Fibroblast of skin of abdomen (primary cell): ENCODE data around the gene XPNPEP2.

Source experiments
- DNase-seq: peaks from one replicate; pipeline ENCODE4 v3.0.0-alpha.2; 2013

The XPNPEP2 gene

DNA sequence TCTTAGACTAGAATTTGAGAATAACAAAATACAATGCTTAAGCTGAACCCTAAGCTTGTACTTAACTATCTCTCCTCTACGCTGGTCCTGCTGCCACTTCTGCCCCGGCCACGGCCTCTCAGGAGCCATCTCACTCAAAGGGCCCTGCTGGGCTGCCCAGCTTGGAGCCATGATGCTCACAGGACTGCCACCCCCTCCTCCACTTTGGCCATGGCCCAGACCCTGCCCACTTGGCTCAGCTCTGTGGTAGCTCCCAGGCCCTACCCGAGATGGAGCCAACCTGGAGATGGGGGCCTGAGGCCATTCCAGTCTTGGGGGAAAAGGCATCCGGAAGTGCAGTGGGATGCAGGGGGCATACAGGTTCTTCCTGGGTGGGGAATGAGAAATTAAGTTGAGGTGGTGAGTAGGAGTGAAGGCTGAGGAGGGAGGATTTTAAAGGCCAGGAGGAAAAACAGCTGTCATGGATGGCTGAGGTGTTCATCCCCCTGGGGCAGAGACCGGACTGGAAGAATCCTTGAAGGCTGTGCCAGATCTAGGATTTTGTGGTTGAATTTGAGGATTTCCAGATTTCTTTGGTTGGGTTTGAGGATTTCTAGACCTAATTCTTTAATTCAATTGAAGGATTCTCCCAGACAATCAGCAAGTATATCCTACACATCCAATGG, 41.8 kb downstream of the XPNPEP2 start:
- DNase-seq, result no peak

DNA sequence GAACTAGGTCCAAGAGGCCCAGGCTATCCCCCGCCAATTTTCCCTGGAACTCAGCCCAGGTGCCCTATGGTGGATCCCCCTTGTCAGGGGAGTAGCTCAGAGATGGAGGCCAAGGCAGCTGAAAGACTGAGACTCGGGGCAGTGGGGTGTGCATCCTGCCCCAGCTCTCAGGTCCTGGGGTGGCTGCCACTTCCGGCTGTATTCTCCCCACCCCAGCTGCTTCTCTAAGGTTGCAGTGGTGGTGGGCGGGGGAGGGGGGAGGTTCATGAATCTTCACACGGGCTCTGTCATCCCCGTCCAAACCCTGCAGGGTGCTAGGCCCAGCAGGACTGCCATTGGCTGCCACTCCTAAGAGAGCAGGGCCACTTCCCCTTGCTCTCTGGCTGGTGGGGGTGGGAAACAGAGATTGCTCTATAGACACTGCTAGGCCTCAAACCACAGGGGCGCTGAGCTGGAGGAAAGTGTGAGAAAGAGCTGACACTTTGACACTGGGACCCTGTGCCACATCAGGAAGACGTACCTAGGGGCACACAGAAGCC, 42.4 kb downstream of the XPNPEP2 start:
- no peak for DNase-seq

DNA sequence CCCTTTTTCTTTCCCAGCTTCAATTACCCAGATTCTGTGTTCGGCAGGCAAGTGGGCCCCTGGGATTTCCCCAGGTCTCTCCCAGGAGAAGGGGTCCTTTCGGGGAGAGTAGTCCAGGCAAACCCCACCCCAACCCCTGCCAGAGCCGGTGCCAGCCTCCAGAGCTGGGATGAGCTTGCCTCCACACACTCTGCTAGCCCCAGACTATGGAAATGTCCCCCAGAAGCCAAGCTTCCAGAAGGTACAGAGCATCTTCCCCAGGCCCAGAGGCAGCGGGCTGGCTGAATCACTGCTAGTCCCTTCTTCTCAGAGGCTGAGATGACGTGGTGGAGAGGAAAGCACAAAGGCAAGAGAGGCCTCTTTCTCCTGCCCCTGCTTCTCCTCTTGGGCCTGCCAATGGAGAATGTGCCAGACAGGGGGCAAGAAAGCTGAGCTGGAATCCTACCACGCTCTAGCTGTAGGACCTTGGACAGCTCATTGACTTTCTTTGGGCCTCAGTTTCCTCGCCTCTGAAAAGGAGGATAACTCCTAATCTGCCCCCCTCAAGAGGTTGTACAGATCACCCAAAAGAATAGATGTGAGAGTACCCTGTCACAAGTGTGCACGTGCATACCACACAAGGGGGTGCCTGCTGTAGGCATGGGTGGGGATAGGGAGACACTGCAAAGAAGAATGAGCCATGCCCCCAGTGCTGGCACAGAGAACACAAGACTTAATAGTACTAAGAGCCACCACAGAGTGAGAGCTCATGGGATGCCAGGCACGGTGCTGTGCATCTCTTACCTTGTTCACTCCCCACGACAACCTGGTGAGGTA, 43.1 kb downstream of the XPNPEP2 start:
- DNase-seq, result no peak

DNA sequence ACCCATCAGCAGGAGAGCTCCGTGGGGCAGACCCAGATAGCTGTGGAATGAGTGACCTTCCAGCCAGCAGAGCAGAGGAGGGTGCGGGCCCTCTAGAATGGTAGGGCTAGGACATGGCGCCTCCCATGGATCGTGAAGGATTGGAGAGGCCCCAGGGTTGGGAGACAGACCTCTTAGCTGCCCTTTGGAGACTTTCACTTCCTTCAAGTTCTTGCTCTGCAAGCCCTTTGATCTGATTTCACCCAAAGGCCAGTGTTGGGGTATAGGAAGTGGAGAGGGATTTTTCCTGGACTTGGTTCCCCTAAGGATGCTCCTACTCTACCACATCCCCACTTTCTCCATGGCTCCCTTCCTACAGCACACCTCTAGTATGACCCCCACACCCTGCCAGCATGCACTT, 43.9 kb downstream of the XPNPEP2 start:
- DNase-seq, result no peak

DNA sequence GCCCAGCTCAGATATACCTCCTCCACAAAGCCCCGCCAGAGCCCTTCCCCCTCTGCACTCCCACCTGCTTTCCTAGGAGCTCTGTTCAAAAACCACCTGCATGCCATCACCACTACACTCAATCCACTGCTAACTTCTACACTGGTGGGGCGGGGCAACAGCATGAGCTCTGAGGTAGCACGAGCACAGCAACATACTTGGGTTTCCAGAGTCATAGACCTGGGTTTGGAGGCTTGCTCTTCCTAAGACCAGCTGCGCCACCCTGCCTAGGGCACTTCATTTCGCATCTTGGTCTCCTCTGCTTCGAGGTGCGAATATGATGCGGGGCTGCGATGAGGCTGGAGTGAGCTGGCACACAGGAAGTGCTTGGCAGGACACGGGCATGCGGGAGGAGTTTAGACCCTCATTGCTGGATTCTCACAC, 44.5 kb downstream of the XPNPEP2 start:
- no peak for DNase-seq

DNA sequence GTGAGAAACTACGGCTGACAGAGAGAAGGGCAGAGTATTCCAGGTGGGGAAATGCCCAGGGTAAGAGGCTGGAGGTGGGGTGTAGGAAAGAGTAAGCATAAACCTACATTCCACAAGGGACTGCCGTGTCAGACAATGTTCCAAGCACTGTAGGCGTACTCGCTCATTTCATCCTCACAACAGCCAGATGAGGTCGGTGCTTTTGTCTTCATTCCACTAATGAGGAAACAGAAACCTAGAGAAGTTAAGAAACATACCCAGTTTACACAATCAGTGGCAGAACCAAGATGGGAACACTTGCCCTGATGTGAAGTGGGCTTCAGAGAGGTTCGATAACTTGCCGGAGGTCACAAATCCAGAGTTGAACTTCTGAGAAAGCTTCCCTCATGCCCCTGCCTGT, 45.6 kb downstream of the XPNPEP2 start:
- no peak for DNase-seq

DNA sequence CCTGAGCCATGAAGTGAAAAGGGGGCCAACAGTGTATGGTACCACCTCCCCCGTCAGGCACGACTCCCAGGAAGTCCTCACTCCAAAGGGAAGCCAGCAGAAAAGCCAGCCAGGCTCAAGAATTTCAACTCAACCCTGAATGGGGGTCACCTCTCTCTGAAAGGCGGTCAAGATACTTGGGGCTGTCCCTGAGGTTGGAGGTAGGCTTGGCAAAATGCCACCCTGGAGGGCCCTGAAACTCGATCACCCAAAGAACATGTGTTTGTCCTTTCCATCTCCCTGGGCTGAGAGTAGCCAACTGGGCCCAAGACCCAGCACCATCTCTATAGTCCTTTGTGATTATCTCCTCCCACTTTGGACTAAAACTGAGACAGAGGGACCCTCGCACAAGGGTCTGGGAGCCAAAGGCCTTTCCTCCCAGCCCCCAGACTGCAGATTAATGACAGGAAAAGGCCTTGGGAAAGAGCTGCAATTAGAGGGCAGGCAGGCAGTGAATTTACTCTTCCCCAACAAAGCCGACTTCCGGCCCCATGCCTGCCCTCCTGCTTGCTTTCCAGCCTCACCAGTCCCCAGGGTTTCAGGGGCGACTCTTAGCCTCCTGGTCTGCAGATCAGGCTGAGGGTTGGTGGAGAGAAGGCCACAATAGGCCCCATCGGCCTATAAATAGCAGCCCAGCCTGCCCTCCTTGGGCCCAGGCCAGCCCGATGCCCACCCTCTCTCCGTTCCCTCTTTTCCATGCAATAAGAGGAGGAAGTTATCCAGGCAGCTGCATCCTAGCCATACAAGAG, 46.6 kb downstream of the XPNPEP2 start:
- DNase-seq, result no peak

DNA sequence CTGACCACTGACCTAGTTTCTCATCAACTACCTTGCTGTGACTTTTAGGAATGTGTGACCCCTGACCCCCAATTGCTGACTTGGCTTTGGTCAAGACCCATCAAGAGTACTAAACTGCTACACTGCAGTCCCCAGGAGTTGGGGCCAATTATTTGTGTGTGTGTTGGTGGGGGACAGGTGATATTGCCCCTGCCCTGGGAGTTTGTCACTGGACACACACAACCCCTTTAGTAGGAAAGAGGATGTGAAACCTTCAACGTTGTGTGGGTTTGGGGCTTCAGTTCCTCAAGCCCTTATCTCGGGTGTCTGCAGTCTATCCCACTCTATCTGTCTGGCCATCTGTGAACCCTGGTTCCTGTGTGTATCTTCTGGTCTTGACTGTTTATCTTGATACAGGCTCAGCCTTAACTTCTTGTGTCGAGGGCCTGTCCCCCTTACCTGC, 47.5 kb downstream of the XPNPEP2 start:
- DNase-seq, result no peak

DNA sequence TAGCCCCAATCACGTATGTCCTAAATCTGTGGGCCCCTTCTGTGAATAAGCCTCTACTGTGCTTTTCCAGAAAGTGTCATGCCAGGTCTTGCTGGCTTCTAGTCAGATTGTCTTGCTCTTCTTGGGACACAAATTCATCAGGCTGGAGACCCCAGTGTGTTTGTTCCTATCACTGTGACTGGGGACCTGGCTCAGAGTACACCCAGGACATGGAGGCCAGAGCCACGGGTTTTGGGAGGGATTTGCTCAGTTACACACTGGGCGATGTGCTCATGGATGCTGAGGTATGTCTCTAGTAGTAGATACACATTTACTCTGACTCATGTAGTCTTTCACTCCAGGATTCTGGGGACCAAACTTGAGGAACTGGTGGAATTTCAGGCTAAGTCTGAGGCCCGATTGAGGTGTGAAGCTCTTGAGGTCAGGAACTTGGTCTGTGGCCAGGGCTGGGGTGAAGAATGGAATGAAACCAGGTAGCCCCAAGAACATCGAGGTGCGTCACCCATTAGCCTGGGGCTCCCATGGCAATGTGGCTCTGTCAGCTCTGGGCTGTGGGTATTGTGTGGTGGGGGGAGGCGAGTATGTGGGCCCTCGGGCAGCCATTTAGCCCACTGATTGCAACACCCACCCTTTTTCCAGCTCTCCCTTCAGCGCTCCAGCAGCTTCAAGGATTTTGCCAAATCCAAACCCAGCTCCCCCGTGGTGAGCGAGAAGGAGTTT, 48.7 kb downstream of the XPNPEP2 start:
- DNase-seq, result no peak

DNA sequence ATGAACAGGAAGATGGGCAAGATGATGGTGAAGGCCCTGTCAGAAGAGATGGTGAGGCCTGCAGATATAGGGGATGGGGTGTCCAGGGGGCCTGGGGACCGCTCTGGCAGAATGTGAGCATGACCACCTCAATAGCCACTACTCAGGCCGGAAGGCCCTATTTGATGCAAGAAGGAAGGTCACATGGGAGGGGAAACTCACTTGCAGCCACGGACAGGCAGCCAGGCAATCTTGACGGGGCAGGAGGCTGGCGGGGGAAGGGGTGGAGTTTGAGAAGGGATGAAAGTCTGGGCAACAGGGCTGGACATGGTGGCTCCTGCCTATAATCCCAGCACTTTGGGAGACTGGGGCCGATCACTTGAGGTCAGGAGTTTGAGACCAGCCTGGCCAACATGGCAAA, 49.7 kb downstream of the XPNPEP2 start:
- DNase-seq, result no peak

DNA sequence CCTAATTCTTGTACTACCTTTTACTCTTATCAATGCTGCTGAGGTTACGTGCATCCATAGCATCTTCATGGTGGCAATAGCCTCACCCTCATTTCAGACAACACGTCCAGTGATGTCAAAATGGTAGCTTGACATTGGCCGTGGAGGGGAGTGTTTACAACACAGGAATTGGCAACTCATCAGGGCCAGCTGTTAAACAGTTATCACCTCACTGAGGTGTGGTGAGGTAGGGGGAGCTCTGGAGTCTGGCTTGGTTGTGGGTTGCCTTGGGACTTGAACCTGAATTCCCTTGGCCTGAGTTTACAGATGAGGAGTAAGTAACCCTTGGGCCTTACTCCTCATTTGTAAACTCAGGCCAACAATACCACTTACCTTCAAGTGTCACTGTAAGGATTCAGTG, 51.4 kb downstream of the XPNPEP2 start:
- no peak for DNase-seq

DNA sequence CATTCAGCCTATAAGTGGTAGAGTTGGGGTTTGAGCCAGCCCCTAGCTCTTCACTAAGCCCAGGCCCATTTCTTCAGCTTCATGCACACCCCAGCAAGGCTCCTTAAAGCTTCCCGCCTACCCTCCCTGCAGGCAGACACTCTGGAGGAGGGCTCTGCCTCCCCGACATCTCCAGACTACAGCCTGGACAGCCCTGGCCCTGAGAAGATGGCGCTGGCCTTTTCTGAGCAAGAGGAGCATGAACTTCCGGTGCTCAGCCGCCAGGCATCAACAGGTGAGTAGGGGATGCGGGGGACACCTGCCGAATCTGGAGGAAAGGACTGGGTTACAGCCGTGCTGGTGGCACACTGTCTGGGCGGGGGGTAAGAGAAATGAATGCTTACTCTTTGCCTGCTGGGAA, 52.0 kb downstream of the XPNPEP2 start:
- no peak for DNase-seq

DNA sequence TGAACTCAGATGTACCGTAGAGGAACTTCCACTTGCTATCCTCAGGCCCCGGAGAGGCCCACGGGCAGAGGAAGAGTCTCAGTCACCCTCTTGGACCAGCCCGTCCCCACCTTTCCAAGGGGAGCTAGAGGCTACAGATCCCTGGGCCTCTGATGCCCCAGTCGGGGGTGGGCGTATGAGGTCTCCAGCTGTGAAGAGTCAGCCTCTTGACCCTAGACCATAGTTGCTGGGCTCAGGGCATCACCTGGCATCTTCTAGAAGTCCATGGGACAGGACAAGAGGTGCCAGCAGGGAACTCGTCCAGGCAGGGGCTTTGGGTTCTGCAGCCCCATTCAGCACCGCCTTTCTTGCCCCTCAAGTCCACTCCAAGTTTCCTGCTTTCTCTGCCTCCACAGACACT, 52.6 kb downstream of the XPNPEP2 start:
- no peak for DNase-seq

DNA sequence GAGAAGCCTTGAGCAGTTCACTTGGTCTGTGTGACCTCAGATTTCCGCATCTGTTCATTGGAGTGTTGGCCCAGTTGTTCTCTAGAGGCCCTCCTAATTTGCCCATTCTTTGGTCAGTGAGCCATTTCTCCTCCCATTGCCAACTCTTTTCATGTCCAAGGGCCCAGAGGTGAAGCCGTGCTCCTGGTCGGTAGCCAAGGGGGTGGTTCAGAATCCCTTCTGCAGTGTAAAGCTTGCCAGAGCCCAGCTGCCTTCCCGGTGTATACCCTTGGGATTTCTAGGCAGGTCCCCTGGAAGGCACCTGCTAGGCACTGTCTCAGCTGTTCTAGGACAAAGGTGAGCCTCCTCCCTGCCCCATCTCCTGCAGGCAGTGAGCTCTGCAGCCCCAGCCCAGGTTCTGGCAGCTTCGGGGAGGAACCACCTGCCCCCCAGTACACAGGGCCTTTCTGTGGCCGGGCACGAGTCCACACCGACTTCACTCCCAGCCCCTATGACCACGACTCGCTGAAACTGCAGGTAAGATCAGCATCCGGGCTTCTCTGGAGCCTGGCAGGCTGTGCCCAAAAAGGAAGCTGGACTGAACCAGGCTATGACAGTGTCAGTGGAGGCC, 53.3 kb downstream of the XPNPEP2 start:
- DNase-seq, result no peak

DNA sequence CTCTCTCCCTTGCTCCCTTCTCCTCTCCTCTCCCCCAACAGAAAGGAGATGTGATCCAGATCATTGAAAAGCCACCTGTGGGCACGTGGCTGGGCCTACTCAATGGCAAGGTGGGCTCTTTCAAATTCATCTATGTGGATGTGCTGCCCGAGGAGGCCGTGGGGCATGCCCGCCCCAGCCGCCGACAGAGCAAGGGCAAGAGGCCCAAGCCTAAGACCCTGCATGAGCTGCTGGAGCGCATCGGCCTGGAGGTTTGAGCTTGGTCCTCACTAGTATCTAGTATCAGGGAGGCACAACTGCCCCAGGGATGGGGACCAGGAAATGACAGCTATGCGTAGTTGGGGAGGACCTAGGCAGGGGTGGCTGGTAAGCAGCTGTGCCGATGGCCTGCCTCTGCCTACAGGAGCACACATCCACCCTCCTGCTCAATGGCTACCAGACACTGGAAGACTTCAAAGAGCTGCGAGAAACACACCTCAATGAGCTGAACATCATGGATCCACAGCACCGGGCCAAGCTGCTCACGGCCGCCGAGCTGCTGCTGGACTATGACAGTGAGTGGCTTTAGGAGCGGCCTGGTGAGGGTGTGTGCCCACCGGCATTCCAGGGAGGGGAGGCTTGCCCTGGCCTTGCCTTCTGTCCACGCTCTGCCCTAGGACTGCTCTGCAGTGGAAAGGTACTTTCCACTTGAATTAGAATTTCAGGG, 54.0 kb downstream of the XPNPEP2 start:
- no peak for DNase-seq

DNA sequence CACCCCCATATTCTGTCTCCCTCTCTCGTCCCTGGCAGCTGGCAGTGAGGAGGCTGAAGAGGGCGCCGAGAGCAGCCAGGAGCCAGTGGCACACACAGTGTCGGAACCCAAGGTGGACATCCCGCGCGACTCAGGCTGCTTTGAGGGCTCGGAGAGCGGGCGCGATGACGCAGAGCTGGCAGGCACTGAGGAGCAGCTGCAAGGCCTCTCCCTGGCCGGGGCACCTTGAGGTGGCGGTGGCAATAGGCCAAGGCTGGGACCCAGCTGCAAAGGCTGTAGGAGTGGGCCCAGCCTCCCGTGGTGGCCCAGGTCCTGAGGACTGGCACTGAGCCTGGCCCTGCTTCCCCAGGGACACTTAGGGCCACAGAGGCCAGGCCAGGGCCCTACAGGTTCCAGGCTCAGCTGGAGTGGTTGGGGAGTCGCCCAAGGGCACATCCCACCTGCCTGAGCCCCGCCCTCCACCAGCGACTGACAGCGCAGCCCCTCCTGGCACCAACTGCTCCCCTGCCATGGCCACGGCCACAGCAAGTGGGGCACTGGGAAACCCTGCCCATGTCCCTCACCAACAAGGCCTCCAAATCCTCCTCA, 54.9 kb downstream of the XPNPEP2 start:
- no peak for DNase-seq

DNA sequence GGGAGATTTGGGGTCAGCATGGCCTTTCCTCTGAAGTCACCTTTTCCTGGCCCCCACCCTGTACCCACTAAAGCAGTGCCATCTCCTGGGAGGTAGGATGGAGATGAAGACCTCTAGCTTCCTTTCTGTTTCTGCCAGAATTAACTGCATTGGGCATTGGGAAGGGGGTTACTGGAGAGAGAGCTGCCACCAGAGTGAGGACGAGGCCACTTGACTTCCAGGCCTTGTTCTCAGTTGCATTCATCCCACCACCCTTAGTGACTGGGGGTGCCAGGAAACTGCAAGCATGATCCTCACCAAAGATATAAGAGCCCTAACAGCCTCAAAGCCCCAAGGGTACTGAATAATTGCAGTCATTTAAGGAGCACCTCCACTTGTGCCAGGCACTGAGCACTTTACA, 56.8 kb downstream of the XPNPEP2 start:
- DNase-seq, result no peak

DNA sequence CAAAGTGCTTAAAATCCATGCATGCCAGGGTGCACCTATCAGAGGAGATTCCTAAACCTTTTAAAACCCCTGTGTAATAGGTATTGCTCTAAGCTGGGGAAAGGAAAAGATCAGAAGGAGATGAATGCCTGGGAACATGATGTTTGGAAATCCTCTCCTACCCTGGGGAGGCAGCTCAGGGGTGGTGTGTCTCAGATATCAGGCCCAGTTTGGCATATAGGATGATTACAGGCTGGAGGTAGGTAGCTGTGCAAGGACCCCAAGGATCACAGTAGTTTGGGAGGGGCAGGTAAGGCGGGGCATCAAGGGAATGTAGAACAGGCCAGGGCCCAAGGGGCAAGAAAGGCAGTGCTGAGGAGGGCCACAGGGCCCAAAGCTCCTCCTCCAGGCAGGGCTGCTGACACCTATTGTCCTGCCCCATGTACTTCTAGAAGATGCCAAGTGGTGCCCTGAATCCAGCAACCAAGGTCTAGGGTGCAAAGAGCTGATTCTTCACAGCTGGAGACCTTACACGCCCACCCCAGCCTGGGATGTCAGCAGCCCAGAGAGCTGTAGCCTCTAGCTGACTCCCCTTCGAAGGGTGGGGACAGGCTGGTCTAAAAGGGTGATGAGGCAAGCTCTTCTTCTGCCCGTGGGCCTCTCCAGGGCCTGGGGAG, 58.6 kb downstream of the XPNPEP2 start:
- DNase-seq, result no peak

DNA sequence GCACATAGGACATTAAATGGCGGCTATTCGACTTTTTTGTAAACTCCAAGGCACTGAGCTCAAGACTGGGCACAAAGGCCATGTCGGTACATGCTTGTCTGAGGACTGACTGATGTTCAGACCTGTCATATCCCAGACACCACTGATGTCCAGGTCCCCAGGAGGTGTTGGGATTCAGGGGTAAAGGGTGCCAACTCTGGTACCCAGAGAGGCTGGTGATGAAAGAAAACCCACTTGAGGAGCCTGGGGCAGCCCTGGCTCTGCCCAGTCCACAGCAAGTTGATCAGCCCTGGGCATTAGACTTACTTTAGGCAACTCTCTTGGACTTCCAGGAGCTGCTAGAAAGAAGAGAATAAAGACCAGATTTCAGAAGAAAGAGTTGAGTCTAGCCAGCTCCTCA, 59.7 kb downstream of the XPNPEP2 start:
- DNase-seq, result no peak

DNA sequence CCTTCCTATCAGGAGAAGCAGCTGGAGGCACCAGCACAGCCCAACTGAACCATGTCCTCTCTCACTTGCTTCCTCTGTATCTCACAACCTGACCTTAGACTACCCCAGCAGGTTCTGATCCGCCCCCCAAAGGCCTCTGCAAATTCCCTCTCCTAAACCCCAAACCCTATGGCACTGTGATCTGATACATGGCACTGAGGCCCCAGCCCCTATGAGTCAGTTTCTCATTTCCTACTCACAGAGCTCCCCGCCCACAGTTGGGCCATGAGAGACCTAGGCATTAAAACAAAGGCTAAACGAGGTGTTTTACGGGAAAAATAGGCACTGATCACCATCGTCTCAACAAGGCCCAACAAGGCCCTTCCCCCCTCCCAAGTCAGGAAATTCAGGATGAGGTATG, 60.1 kb downstream of the XPNPEP2 start:
- DNase-seq, result no peak
